ENCODE data around the gene GDF9.

DNA sequence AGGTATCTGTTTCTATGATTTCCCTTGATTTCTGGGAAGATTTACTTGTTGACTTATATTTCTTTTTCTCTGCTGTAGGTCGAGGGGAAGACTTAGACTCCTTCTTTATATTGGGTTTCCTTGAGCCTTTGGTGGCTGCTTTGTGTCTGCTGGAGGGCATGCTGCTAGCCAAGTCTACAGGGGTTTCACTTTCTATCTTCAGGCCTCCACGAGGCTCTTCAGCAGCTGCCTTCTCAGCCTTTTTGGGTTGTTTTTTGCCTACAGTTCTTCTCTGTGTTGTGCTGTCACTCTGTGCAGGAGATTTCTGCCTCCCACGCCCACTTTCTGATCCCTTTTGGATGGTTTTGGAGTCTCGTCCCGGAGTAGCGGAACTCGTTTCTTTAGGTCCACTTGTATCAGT is 30.4 kb upstream of the GDF9 start:
- TF ChIP-seq FOXA1 (IDR thresholded peaks at IDR 0.05) (no peak), FOXM1 (IDR thresholded peaks at IDR 0.05; ENCODE audit: borderline replicate concordance) (no peak), L3MBTL2 (conservative IDR thresholded peaks at IDR 0.05) (no peak), HDGF (IDR thresholded peaks at IDR 0.05; ENCODE audit: borderline replicate concordance) (no peak), SUZ12 (IDR thresholded peaks at IDR 0.05) (no peak), TARDBP (IDR thresholded peaks at IDR 0.05) (no peak), NFRKB (IDR thresholded peaks at IDR 0.05) (no peak)
